Smooth muscle cell (in vitro differentiated cells): ENCODE data around the gene MBP. TPM values are rescaled to one million over a fixed set of nuclear protein-coding genes. Genes with fewer than 3 reads are reported as not detected.

ENCODE experiments used
- DNase-seq: peaks from one replicate; lab custom pipeline; 2025; ENCODE audit not compliant: unreplicated experiment; lab: John Stamatoyannopoulos, UW
- H2AFZ ChIP-seq: fragments of 200-600 bp; sonication (generic); 2 replicates; pipeline ENCODE4 v1.6.0; 2016; ENCODE audit warnings: antibody characterized with exemption, low read depth, mild to moderate bottlenecking
- H3F3A ChIP-seq: fragments of 200-600 bp; sonication (generic); 2 replicates; pipeline ENCODE4 v1.6.0; 2017; ENCODE audit warnings: antibody characterized with exemption, low read depth
- H3K27ac ChIP-seq: fragments of 200-600 bp; sonication (generic); 2 replicates; pipeline ENCODE4 v1.5.1; 2016; ENCODE audit warnings: low read depth, mild to moderate bottlenecking
- H3K27me3 ChIP-seq: fragments of 200-600 bp; sonication (generic); 2 replicates; pipeline ENCODE4 v1.6.1; 2016; ENCODE audit warnings: low read depth, mild to moderate bottlenecking
- H3K36me3 ChIP-seq: fragments of 200-600 bp; sonication (generic); 2 replicates; pipeline ENCODE4 v1.5.1; 2016; ENCODE audit warnings: low read depth
- H3K4me1 ChIP-seq: fragments of 200-600 bp; sonication (generic); 2 replicates; pipeline ENCODE4 v1.5.1; 2016; ENCODE audit warnings: low read depth
- H3K4me2 ChIP-seq: fragments of 200-600 bp; sonication (generic); 2 replicates; pipeline ENCODE4 v1.6.0; 2016; ENCODE audit warnings: mild to moderate bottlenecking
- H3K4me3 ChIP-seq: fragments of 200-600 bp; sonication (generic); 2 replicates; pipeline ENCODE4 v1.5.1; 2016; ENCODE audit warnings: mild to moderate bottlenecking
- H3K79me2 ChIP-seq: fragments of 200-600 bp; sonication (generic); 2 replicates; pipeline ENCODE4 v1.6.0; 2016; ENCODE audit warnings: low read depth, mild to moderate bottlenecking
- H3K9ac ChIP-seq: fragments of 200-600 bp; sonication (generic); 2 replicates; pipeline ENCODE4 v1.6.0; 2016; ENCODE audit warnings: low read depth
- H3K9me3 ChIP-seq: fragments of 200-600 bp; sonication (generic); replicated peaks from 2 replicates; pipeline ENCODE4 v1.5.1; 2016; ENCODE audit warnings: low read depth
- H4K20me1 ChIP-seq: fragments of 200-600 bp; sonication (generic); 2 replicates; pipeline ENCODE4 v1.6.0; 2016; ENCODE audit warnings: low read depth
- WGBS: methylation state at CpG from one replicate; pipeline ENCODE4 v1.1.7; 2016; ENCODE audit warnings: low lambda C conversion rate; 5-methylcytosine and 5-hydroxymethylcytosine counted together
- polyA plus RNA-seq: library from polyadenylated mRNA; unstranded; fragments of >200 nt; fragmentation: Nextera tagmentation; extraction: Ambion mirVana; gene quantifications from 2 replicates; pipeline ENCODE4 v1.2.1, GENCODE V29; 2016
- total RNA-seq: library from RNA; depleted of rRNA; stranded (reverse); fragments of >200 nt; gene quantifications from 2 replicates; pipeline ENCODE4 v1.2.3, GENCODE V29; 2014
- TF ChIP-seq, protein P1 (sequence below): fragments of 200-600 bp; sonication (generic); IDR thresholded peaks from 2 replicates; pipeline ENCODE4 v1.5.1; 2017; ENCODE audit warnings: borderline replicate concordance, mild to moderate bottlenecking, antibody characterized with exemption; ENCODE audit not compliant: insufficient read depth, poor library complexity, severe bottlenecking

MBP gene
- total and polyA plus RNA-seq, 2 experiments from 2014 or later = 1.4 to 5.1 TPM

DNA sequence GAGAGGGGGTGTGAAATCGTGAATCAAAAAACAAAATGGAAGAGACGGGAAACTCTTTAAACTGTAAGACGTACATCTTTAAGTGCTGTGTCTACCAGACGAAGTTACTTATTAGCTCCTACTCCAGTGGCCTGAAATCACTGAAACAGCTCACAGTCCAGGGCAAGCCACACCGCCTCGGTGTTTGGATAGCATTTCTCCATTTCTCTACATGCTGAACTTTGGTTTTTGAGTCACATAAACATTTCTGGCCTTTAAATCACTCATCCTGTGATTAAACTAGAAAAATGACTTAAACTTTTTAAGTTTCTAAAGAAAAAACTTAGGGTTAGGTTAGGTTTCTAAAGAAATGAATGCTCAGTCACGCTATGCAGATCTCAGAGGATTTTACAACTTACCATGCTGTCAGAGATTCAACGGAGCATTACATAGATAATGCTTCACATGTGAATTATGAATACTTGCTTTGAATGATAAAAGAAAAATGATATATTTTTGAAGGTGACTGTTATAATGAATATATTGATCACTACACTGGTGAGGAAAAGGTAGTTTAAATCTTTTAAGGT is 138.4 kb downstream of the MBP start:
- Histone ChIP-seq H3K4me1 (no peaks in the 10 kb centered on the region), H3K4me2 (no peak overlapping the region), H3K4me3 (no peak overlapping the region), H3F3A (no peaks in the 10 kb centered on the region), H3K79me2 (no peaks in the 10 kb centered on the region), H4K20me1 (no peaks in the 10 kb centered on the region), H3K27me3 (peaks cover 8% of the 10 kb centered on the region), H3K27ac (no peak overlapping the region), H3K9ac (no peak overlapping the region), H3K36me3 (no peaks in the 10 kb centered on the region), H3K9me3 (no peaks in the 10 kb centered on the region), H2AFZ (no peak overlapping the region)
- DNase-seq = no peak
- TF ChIP-seq, protein P1, sequence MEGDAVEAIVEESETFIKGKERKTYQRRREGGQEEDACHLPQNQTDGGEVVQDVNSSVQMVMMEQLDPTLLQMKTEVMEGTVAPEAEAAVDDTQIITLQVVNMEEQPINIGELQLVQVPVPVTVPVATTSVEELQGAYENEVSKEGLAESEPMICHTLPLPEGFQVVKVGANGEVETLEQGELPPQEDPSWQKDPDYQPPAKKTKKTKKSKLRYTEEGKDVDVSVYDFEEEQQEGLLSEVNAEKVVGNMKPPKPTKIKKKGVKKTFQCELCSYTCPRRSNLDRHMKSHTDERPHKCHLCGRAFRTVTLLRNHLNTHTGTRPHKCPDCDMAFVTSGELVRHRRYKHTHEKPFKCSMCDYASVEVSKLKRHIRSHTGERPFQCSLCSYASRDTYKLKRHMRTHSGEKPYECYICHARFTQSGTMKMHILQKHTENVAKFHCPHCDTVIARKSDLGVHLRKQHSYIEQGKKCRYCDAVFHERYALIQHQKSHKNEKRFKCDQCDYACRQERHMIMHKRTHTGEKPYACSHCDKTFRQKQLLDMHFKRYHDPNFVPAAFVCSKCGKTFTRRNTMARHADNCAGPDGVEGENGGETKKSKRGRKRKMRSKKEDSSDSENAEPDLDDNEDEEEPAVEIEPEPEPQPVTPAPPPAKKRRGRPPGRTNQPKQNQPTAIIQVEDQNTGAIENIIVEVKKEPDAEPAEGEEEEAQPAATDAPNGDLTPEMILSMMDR = no peak
- 78% methylated on average over 8 of the region's 8 CpGs for WGBS

DNA sequence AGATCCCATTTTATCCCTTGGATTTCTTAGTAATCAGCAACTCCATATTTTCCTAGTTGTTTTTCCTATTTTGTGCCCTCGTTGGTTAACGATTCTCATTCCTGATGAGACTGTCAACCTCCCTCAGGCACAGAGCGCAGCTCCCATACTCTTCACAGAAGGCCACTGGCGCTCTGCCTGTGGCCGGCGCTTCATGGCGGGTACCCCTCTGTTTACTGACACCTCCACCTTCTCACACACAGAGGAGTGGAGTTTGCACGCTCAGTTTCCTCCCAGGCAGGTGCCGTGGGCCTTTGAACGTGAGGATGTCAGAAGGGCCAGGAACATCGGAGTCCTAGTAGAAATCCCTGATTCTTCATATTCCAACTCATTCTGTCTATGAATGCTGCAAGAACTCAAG is 139.0 kb downstream of the MBP start:
- WGBS = 98% methylated on average over 11 of the region's 11 CpGs
- Histone ChIP-seq H3K4me3 (no peak overlapping the region), H4K20me1 (no peaks in the 10 kb centered on the region), H3K27me3 (peaks cover 8% of the 10 kb centered on the region), H3K36me3 (no peaks in the 10 kb centered on the region), H3F3A (no peaks in the 10 kb centered on the region), H3K79me2 (no peaks in the 10 kb centered on the region), H3K9me3 (no peaks in the 10 kb centered on the region), H2AFZ (no peak overlapping the region), H3K4me2 (no peak overlapping the region), H3K27ac (no peak overlapping the region), H3K9ac (no peak overlapping the region), H3K4me1 (no peaks in the 10 kb centered on the region)
- TF ChIP-seq, protein P1 = no peak
- DNase-seq = no peak

DNA sequence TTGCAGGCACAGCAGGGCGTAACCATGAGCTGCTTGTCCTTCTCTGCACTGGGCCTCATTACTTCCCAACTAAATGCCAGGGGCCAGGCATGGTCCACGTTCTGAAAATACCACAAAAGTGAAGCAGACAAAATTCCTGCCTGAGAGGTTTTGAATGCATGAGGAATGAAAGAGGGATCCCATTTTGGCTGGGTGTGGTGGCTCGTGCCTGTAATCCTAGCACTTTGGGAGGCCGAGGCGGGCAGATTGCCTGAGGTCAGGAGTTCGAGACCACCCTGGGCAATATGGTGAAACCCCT is 139.5 kb downstream of the MBP start:
- H3K27ac ChIP-seq = no peak overlapping the region
- no peak overlapping the region for H3K4me2 ChIP-seq
- H3K9ac ChIP-seq = no peak overlapping the region
- H3K79me2 ChIP-seq = no peaks in the 10 kb centered on the region
- H4K20me1 ChIP-seq = no peaks in the 10 kb centered on the region
- peaks cover 8% of the 10 kb centered on the region for H3K27me3 ChIP-seq
- H3K36me3 ChIP-seq = no peaks in the 10 kb centered on the region
- no peak for DNase-seq
- H2AFZ ChIP-seq = no peak overlapping the region
- 86% methylated on average over 6 of the region's 6 CpGs for WGBS
- TF ChIP-seq, protein P1 = no peak
- H3K9me3 ChIP-seq = no peaks in the 10 kb centered on the region
- no peaks in the 10 kb centered on the region for H3K4me1 ChIP-seq
- H3K4me3 ChIP-seq = no peak overlapping the region
- H3F3A ChIP-seq = no peaks in the 10 kb centered on the region
